ENCODE results near the gene FOCAD. TPM values are rescaled to one million over a fixed set of nuclear protein-coding genes. Genes with fewer than 3 reads are reported as not detected.
A peak's percentile ranks its signal among the peaks of the same experiment; 100 is the strongest.

The FOCAD gene
- total RNA-seq, 1 donor from 2014 or later = 104 TPM

- DNase-seq = no peak
- TF ChIP-seq CTCF (IDR thresholded peaks at IDR 0.05; ENCODE audit: partially characterized antibody, unreplicated experiment) = no peak
- peaks cover 8% of the 10 kb centered on the region for H3K4me1 Mint-ChIP-seq (ENCODE audit: low read depth, unreplicated experiment)
- H3K27ac Mint-ChIP-seq (ENCODE audit: unreplicated experiment) = no peak overlapping the region
- H3K9me3 Mint-ChIP-seq (ENCODE audit: unreplicated experiment) = peaks cover 13% of the 10 kb centered on the region
- no peak overlapping the region for H3K4me3 Mint-ChIP-seq (ENCODE audit: unreplicated experiment)
- peaks cover 12% of the 10 kb centered on the region for H3K36me3 Mint-ChIP-seq (ENCODE audit: unreplicated experiment)
- peaks cover 3% of the 10 kb centered on the region for H3K27me3 Mint-ChIP-seq (ENCODE audit: unreplicated experiment)
These were observed 24.5 kb upstream of the FOCAD start for GRCh38 chr9:20659474-20659967.

- no peaks in the 10 kb centered on the region for H3K36me3 Mint-ChIP-seq (ENCODE audit: unreplicated experiment)
- no peak for TF ChIP-seq CTCF (IDR thresholded peaks at IDR 0.05; ENCODE audit: partially characterized antibody, unreplicated experiment)
- peak overlapping the region; percentile 50 for H3K27ac Mint-ChIP-seq (ENCODE audit: unreplicated experiment)
- peaks cover 3% of the 10 kb centered on the region for H3K27me3 Mint-ChIP-seq (ENCODE audit: unreplicated experiment)
- DNase-seq = peak; percentile 27
- H3K9me3 Mint-ChIP-seq (ENCODE audit: unreplicated experiment) = peaks cover 6% of the 10 kb centered on the region
- H3K4me3 Mint-ChIP-seq (ENCODE audit: unreplicated experiment) = no peak overlapping the region
- H3K4me1 Mint-ChIP-seq (ENCODE audit: low read depth, unreplicated experiment) = peaks cover 8% of the 10 kb centered on the region
These were observed 21.9 kb upstream of the FOCAD start for GRCh38 chr9:20662156-20662555.

GRCh38 chr9:20663133-20663532 lies 20.9 kb upstream of the FOCAD start:
- TF ChIP-seq CTCF (IDR thresholded peaks at IDR 0.05; ENCODE audit: partially characterized antibody, unreplicated experiment) = no peak
- no peak overlapping the region for H3K27ac Mint-ChIP-seq (ENCODE audit: unreplicated experiment)
- no peak for DNase-seq

GRCh38 chr9:20664501-20664900 lies 19.6 kb upstream of the FOCAD start:
- no peaks in the 10 kb centered on the region for H3K27me3 Mint-ChIP-seq (ENCODE audit: unreplicated experiment)
- DNase-seq = no peak

More at GRCh38 chr9:20663133-20663532, 20.9 kb upstream of the FOCAD start:
- H3K4me1 Mint-ChIP-seq (ENCODE audit: low read depth, unreplicated experiment) = peaks cover 8% of the 10 kb centered on the region
- no peaks in the 10 kb centered on the region for H3K36me3 Mint-ChIP-seq (ENCODE audit: unreplicated experiment)
- H3K9me3 Mint-ChIP-seq (ENCODE audit: unreplicated experiment) = peaks cover 5% of the 10 kb centered on the region
- peak overlapping the region; percentile 49 for H3K4me3 Mint-ChIP-seq (ENCODE audit: unreplicated experiment)
- H3K27me3 Mint-ChIP-seq (ENCODE audit: unreplicated experiment) = peaks cover 3% of the 10 kb centered on the region

More at GRCh38 chr9:20664501-20664900, 19.6 kb upstream of the FOCAD start:
- no peak for TF ChIP-seq CTCF (IDR thresholded peaks at IDR 0.05; ENCODE audit: partially characterized antibody, unreplicated experiment)
- H3K27ac Mint-ChIP-seq (ENCODE audit: unreplicated experiment) = no peak overlapping the region
- no peaks in the 10 kb centered on the region for H3K9me3 Mint-ChIP-seq (ENCODE audit: unreplicated experiment)
- H3K4me1 Mint-ChIP-seq (ENCODE audit: low read depth, unreplicated experiment) = peaks cover 12% of the 10 kb centered on the region
- H3K4me3 Mint-ChIP-seq (ENCODE audit: unreplicated experiment) = no peak overlapping the region
- H3K36me3 Mint-ChIP-seq (ENCODE audit: unreplicated experiment) = peaks cover 5% of the 10 kb centered on the region
